HG03025 (cell line): Measurements from ENCODE around the gene NTNG1.
"Not testable (repeated sequence)": the region's sequence is repeated elsewhere in the genome, so short reads cannot be mapped to it uniquely, and the experiment has no call there.

Source experiments
- ATAC-seq: cut with Tn5 transposase; IDR thresholded peaks from one replicate; pipeline ENCODE4 v1.9.1; 2021; ENCODE audit warnings: mild to moderate bottlenecking, moderate library complexity; ENCODE audit not compliant: unreplicated experiment, low FRiP score

The NTNG1 gene

DNA sequence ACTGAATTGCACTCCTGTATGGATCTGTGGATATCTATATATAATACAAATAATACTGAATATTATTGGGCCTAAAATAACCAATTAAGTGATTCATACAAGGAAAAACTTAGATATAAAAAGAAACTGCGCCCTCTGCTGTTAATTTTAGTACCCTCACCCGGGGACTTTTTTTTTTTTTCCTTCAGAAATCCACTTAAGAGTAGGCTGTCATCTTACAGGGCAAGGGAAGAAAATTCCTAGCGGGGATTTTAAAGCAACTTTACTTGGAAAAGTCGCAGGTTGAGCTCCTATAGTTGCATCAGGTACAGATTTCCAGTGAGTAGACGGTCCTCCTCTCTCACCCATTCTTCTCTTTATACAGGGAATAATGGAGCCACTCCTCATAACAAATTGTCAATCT lies 1.3 kb downstream of the NTNG1 start:
- no peak for ATAC-seq

DNA sequence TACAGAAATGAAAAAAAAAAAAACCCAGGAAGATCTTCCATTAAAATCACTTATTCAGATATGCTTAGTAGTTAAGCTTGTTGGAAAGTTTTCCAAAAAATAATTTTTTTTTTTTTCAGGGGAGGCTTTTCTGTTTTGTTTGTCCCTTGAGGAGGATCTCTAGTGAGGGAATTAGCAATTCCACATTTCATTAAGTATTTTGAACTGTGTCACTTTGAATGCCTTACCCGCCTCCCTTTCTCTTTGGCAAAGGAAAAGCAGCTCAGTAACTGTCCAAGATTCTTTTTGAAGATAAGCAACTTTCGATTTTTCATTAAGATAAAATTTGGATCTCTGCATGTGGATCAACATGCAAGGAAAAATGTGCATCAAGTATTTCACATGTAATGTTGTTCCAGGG lies 1.8 kb downstream of the NTNG1 start:
- no peak for ATAC-seq

DNA sequence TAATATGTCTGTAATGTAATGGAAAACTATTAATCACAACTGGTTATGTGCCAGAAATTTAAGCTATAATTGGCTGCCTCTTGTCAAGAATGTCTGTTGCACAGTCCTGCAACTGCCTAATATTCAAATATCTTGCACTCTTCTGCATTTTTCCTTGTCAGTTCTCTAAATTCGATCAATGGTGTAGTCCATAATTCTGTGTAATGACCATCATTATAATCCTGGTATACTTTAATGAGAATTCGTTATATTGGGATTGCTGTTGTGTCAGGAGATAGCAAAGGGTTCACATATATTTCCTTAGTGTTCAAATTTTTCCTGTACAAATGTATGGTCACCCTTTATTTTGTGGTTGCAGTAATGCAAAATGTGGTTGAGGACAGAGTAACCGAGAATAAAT lies 4.8 kb downstream of the NTNG1 start:
- ATAC-seq: no peak

DNA sequence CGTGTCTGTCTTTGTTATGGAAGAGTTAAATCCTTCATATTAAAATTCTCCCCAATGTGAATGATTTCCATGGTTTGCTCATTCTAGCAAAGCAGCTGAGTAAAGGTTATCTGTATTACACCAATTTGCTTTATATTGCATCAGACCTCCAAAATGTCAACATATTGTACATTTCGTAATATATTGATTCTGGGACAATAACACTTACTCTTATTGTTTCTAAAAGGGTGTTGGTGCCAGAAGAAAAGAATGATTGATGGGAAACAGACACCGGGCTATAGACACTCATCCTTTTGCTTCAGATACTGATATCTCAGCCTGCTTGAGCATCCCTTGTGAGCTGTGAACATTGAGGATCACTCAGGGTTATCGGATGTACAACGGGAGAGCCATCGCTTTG lies 7.0 kb downstream of the NTNG1 start:
- ATAC-seq: no peak

DNA sequence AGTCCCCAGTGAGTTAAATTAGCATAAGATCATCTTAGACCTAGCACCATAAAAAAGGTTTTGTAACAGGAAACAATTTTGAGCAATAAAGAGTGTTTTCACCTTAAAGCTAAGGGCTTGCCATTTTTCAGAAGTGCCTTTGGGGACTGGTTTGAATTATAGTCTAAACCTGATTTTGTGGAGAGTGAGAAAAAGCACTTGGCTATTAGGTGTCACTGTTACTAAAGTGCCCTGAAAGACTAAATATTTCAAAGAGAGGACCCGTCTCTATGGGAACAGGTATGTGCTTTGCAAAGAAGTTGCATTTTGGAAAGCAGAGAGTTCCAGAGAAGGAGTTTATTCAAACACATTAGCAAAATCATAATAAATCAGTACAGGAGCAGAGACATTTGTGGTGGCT lies 9.1 kb downstream of the NTNG1 start:
- ATAC-seq: no peak

DNA sequence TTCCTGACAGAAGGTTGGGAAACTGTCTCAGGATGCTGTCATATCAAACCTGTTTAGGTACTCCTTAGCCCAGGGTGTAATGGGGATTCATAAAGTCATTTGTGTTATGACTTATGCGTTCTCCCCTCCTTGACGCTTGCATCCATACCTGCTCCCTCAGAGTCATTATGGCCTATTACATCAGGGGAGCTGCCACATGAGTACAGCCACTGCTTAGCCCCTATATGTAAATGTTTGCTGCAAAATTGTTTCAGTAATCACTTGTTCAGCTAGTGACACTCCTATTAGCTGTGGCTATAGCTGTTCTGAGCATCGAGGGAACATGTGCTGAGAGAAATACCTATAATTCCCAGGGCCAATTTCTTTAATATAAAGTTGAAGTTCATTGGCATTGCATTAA lies 10.5 kb downstream of the NTNG1 start:
- ATAC-seq: no peak

DNA sequence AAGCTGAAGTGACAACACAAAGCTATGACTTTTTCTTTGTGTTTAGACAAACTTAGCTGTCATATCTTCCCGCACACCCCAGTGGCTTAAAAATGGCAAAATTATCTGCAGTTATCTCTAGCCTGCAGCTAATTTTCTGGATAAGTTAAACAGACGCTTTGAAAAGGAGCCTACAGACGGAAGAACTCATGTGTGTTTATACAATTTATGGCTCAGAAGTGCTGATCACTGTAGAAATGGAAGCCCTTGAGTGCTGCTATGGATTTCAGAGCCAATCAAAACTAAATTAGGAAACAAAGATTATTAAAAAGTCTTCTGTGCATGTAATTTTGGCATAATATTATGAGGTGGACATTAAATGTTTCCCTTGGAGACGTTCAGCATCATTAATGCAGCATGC lies 11.6 kb downstream of the NTNG1 start:
- ATAC-seq: no peak

DNA sequence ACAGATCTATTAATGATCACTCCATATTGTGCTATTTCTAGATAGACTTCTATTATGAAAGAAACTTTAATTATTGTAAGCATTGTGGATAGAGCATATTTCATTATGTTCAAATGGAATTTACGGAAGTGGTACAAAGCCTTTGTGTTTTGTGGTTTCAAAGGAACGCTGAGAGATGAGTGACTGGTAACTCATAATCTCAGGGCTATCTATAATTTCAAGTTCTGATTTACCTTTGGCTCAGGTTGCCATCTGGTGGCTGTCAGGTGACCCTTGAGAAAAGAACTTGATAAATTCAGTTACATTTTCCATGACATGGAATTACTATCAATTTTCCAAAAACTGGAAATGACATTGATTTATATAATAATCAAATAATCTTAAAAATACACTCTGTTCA lies 12.2 kb downstream of the NTNG1 start:
- no peak for ATAC-seq

DNA sequence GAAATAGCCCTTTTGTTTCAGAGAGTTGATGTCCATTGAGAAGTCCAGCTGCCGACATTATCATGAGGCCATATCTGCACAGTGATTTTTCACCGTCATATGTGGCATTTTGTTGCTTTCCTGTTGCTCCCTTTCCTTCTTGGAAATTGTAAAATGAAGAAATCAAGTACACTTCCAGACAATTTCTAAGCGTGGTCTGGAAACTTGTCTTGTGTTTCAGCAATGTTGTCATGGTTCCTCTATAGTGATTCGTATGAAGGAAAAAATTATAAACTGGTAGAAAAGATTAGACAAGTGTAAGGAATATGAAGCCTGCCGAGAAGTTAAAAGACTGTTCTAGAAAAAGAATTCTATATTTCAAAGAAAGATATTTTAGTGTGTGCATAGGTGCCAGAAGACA lies 17.7 kb downstream of the NTNG1 start:
- no peak for ATAC-seq

DNA sequence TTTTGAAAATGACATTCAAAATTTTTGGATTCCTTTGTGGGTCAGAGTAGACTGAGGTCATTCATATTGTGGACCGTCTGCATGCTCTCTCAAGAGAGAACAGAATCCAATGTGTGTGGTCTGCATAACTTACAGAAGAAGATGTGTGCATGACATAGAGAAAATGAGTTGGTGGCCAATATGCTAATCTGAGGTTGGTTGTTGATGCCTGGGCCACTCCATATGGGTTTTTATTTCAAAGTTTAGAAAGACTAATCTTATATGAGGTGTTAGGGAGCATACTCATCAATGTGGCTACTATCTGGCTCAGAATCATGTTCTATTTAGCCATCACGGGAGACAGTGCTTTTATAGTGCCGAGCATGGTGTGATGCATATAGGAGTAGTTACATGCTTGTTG lies 18.2 kb downstream of the NTNG1 start:
- no peak for ATAC-seq

DNA sequence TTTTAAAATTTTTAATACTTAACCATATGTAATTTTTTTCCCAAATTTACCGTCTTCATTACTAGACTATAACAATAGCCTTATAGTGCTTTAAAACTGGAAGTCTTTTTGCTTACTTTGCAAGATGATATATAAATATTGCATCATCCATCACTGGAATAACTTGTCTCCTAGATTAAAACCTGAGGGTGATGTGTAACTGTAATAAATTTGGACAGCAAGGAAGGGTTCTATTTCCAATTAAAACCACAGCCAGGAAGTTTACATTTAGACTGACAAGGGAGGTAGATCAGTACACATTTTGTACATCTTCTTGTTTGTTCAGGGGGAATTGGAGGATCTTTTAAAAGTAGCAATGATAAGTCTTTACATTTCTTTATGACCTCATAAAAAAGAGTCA lies 21.9 kb downstream of the NTNG1 start:
- ATAC-seq: no peak

DNA sequence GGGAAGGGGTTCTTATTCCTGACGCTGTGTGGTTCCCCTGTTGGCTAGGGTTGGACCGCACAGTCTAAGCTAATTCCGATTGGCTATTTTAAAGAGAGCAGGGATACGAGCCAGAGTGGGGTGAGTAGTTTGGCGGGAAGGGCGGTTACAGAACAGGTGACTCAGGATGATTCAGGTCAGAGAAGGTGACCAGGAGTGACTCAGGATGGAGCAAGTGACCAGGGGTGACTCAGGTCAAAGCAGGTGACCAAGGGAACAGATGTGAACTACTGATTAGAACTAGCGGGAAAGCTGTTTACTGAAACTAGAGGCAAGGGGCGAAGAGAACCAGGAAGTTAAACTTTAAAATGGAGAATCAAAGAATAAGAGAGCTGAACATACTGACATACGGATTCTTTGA lies 24.1 kb downstream of the NTNG1 start:
- not testable (repeated sequence) for ATAC-seq

DNA sequence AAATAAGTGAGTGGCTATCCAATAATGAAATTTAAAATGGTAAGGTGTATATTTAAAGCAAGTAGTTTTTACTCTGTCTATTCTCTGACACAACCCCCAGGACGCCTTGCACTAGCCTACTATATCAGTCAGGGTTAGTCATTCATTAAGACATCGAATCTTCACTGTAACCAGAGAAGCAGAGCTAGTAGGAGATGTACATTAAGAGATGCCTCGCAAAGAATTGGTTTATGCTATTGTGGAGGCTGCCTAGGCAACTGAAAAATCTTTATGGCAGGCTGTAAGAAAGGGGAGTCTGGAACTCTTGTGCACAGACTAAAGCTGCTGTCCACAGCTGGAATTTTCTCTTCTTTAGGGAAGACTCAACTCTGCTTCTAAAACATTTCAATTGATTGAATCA lies 28.8 kb downstream of the NTNG1 start:
- no peak for ATAC-seq

DNA sequence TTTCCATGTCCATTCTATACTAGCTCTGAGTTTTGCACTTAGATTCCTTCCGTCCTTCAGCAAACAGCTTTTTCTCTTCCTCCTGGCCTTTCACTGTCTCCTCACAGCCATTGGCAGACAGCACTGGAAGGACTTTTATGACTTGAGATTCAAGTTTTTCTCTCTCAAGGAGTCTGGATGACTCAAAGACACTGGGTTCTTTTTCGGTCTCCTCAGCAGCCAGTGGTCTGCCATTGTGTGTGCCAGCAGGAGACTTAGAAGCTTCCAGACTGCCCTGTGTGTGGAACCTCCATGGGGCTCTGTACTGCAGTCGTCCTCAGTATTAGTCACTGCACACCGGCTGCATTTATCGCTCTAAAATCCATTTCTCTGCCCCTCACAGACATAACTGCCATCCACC lies 30.5 kb downstream of the NTNG1 start:
- no peak for ATAC-seq

DNA sequence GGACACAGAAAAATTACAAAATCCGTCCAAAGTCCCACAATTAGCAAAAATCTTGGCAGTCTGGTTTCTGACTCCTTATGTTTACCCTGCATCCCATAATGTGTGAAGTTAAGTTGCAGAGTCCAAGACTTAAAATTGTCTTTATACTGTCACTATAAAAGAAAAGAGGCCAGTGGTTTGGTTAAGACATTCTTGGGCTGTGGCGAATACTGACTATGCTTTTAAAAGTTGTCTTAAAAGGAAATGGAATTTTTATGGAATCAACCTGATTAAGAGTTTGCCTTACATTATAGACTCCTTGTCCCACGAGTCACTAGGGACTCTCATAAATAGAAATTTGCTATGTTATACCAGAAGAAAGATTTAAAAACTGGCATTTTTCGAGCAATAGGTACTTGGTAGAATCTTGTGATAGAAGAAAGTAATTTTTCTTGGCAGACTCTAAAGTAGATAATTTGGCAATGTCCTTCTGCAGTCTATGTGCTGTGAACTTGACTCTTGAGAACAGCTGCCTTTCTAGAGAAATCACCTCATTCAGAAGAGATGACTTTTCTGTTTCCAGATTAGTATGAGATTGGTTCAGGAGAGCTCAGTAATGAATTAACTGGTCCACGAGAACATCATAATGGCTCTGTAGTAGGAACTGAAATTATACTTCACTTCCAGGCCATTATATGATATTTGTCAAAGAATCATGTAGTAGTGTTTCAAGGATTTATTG lies 31.8 kb downstream of the NTNG1 start:
- ATAC-seq: no peak

DNA sequence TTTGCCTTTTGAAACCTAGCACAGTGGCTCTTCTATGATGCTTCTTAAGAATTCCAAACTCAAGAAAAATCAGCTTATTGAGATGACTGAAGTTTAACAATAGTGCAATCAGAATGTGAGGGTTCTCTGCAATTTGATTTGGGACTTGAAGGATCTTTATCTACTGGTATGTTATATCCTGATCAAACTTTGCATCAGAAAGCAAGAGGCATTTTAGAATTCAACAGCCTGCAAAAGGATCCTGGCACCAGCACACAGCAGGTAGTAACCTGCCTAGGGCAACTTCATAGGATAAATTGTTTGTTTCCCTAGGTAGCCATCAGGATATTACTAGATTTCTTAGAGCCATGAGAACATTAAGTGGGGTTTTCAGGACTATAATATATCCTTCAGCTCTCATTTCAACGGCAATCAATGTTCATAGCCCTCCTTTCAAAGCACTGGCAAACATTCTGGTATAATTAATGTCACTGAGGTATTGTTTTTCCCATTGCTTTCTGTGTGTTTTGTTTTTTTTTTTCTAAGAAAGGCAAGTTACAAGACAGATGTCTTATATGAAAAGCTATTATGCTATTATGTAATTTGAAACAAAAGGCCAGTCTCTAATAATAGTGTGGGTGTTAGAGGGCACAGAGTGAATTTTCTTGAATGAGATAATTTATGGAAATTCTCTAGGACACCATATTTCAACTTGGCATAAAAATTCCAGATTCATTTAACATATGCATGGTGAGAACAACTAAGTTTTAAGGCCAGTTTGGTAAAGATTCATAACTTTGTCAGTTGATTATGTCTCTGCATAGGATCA lies 34.5 kb downstream of the NTNG1 start:
- no peak for ATAC-seq

DNA sequence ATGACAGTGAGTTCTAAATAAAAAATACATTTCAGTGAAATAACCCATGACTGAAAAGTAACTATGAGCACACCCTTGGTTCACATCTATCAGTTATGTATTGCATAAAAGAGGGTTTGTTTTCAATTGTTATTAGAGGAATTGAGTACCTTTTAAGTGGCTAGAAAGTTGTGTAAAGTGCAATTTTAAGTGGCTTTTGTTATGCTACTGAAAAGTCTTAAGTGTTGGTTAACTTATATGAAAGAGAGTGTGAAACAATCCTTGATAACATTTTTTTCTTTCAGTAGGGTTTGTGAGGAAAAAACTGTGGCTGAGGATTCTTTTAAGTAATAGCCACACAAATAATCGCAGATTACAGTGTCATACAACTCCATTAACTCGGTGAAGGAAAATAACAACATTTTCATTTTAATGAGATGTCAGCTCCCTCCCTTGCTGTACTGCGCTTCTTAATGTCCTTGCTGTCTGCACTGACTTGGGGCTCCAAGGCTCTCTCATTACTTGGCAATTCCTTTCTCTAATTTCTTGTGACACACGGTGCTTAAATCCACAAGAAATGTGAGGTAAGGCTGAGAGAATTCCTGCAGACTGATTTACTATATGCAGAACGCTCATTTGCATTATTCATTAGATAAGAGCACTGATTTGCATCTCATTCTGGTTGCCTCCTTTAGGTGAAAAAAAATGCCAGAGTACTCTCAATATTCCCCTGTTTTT lies 40.6 kb downstream of the NTNG1 start:
- ATAC-seq: no peak

DNA sequence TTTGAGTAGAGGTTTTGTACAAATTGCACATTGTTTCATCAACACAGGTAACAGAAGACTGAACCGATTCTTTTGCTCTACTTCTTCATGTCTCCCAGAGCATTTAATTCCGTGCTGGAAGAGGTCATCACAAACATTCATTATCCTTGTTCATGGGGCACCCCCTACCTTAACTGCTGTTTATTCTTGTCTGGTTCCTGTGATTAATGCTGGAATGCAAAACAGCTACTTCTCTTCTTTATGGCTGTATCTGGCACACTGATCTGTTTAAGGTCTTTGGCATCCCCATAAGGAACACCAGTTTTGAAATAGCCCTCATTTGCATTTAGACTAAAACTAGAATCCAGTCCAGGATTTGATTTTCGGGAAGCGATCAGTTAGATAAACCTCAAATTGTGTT lies 42.2 kb downstream of the NTNG1 start:
- no peak for ATAC-seq

DNA sequence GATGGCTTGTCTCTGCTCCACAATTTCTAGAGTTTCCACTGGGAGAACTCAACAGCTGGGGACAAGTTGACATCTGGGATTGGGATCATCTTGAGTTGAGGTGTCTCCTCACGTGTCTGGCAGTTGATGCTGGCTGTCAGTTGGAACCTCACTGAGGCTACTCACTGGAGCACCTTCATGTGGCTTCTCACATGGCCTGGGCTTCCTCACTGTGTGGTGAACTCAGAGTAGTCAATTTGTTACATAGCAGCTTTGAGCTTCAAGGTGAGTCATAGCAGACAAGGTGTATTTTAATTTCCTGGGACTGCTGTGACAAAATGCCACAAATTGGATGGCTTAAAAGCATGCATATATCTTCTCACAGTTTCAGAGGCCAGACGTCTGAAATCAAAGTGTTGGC lies 44.0 kb downstream of the NTNG1 start:
- ATAC-seq: no peak

DNA sequence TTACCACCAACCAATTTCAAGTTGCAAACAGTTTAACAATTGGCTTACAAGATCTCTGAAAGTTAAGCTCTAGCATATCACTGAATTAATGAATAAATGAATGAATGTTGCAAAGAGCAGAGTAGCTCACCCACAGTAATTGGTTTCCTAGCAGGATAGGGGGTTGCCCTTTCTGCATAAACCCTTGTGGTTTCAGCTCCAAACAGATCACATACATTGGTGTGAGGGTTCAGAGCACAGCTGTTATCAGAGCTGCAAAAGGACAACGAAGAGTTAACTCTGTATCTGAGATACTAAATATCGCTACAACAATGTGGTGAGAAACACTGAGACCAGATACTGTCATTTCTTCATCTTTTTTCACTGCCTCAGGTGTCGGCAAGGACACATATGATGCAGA lies 46.6 kb downstream of the NTNG1 start:
- ATAC-seq: no peak

DNA sequence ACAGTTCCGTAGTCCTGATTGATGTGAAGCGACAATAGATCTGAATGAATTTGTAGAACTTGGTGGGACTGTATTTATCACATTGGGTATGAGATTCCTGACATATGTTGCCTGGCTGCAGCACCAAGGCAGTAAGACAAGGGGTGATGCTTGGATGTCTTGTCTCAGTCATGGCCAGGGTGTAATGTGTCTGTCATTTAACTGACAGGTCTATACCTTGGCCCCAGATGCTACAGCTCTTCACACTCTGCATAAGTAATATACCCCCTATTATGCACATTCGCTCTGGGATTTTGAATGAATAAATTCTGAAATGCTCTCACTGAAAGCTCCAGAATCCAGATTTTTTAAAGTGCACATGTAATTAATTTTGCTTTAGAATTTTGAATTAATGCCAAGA lies 47.3 kb downstream of the NTNG1 start:
- no peak for ATAC-seq

DNA sequence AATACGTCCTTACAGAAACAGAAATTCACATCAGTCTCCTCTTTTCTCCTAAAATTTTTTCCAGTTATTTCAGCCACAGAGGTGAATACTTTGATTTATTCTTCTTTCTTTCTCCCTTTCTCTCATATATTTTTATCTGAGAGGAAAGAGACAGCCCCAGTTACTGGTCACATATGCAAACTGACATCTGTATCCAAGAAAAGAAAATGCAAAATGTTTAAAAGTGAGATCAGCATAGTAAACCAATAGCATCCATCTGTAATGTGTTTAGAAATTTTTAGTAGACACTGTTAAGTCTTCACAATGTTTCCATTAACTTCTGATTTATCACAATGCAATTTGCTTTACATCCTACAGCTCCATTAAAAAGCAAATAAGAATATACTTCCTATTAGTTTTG lies 53.5 kb downstream of the NTNG1 start:
- no peak for ATAC-seq
